HepG2 (cell line): ENCODE measurements around the gene DRAP1. TPM values are rescaled to one million over a fixed set of nuclear protein-coding genes. Genes with fewer than 3 reads are reported as not detected.

Experiments used
- BRF2 ChIP-seq: sonication (generic); formaldehyde crosslinking; IDR thresholded peaks from 2 replicates; pipeline ENCODE4 v1.8.1; 2022; ENCODE audit warnings: mild to moderate bottlenecking, missing genetic modification reagents
- HES4 ChIP-seq: sonication (generic); formaldehyde crosslinking; IDR thresholded peaks from 2 replicates; pipeline ENCODE4 v1.9.0; 2021; ENCODE audit warnings: mild to moderate bottlenecking, missing genetic modification reagents, borderline replicate concordance
- LRRFIP1 ChIP-seq: sonication (generic); formaldehyde crosslinking; conservative IDR thresholded peaks from 2 replicates; pipeline ENCODE4 v1.4.0; 2020; ENCODE audit warnings: missing genetic modification reagents
- NFAT5 ChIP-seq: sonication (generic); formaldehyde crosslinking; IDR thresholded peaks from 2 replicates; pipeline ENCODE4 v1.4.0; 2020; ENCODE audit warnings: missing genetic modification reagents
- PRMT3 ChIP-seq: sonication (generic); formaldehyde crosslinking; IDR thresholded peaks from 2 replicates; pipeline ENCODE4 v1.8.1; 2022; ENCODE audit warnings: low read depth, mild to moderate bottlenecking, moderate library complexity, missing genetic modification reagents, borderline replicate concordance
- SIN3B ChIP-seq: fragments of 150-350 bp; IDR thresholded peaks from 2 replicates; pipeline ENCODE4 v1.6.1; 2014; ENCODE audit warnings: low read length
- THAP7 ChIP-seq: sonication (generic); formaldehyde crosslinking; IDR thresholded peaks from 2 replicates; pipeline ENCODE4 v1.8.1; 2023; ENCODE audit warnings: mild to moderate bottlenecking, missing genetic modification reagents
- TSC22D2 ChIP-seq: sonication (generic); formaldehyde crosslinking; IDR thresholded peaks from 2 replicates; pipeline ENCODE4 v1.5.1; 2020; ENCODE audit warnings: missing genetic modification reagents, mild to moderate bottlenecking, borderline replicate concordance
- ZBTB4 ChIP-seq: sonication (generic); formaldehyde crosslinking; IDR thresholded peaks from 2 replicates; pipeline ENCODE4 v1.4.0; 2020; ENCODE audit warnings: missing genetic modification reagents, mild to moderate bottlenecking, borderline replicate concordance
- ZBTB42 ChIP-seq: sonication (generic); formaldehyde crosslinking; IDR thresholded peaks from 2 replicates; pipeline ENCODE4 v1.5.0; 2020; ENCODE audit warnings: mild to moderate bottlenecking, missing genetic modification reagents
- ZFY ChIP-seq: sonication (generic); formaldehyde crosslinking; IDR thresholded peaks from 2 replicates; pipeline ENCODE4 v1.4.0; 2020; ENCODE audit warnings: missing genetic modification reagents
- ZNF34 ChIP-seq: sonication (generic); formaldehyde crosslinking; IDR thresholded peaks from 2 replicates; pipeline ENCODE4 v1.4.0; 2020; ENCODE audit warnings: mild to moderate bottlenecking, missing genetic modification reagents, borderline replicate concordance
- ZNF784 ChIP-seq: sonication (generic); formaldehyde crosslinking; IDR thresholded peaks from 2 replicates; pipeline ENCODE4 v1.5.1; 2020; ENCODE audit warnings: missing genetic modification reagents, mild to moderate bottlenecking, borderline replicate concordance
- polyA plus RNA-seq, 8 experiments: library from polyadenylated mRNA; depleted of rRNA in 3 of 8; stranded (reverse) in 7 of 8; unstranded in 1 of 8; fragments of >200 nt; fragmentation: Illumina TruSeq in 4 of 8; extraction: Trizol in 4 of 8; gene quantifications; 2 replicates each; pipeline versions ENCODE4 v1.2.1 to v1.2.3, GENCODE V29; 2011 to 2016; ENCODE audit warnings: low read depth in 4 of 8, missing spikeins in 1 of 8, mixed read lengths in 1 of 8; ENCODE audit not compliant: insufficient read depth in 1 of 8
- total RNA-seq, 5 experiments: library from RNA; depleted of rRNA; stranded (reverse); fragments of >200 nt; fragmentation: Illumina TruSeq; extraction: Trizol; gene quantifications; 2 replicates each; pipeline ENCODE4 v1.2.3, GENCODE V29; 2016; ENCODE audit warnings: low read depth in 1 of 5

The DRAP1 gene
- total and polyA plus RNA-seq, 2 of the 13 experiments (the other 11 are each of a cell fraction or from before 2014, with no cell fraction given): 46.8 to 52.3 TPM

GRCh38 chr11:65911682-65912568, 7.3 kb upstream of the DRAP1 start (continued):
- no peak for TF ChIP-seq ZBTB4 (CRISPR knock-in tag)
- TF ChIP-seq NFAT5 (CRISPR knock-in tag): no peak
- TF ChIP-seq ZNF784 (CRISPR knock-in tag): no peak
- no peak for TF ChIP-seq LRRFIP1
- no peak for TF ChIP-seq ZBTB42
- no peak for TF ChIP-seq PRMT3 (CRISPR knock-in tag)
- no peak for TF ChIP-seq HES4 (CRISPR knock-in tag)
- no peak for TF ChIP-seq BRF2 (CRISPR knock-in tag)
- TF ChIP-seq SIN3B: no peak
- no peak for TF ChIP-seq TSC22D2 (CRISPR knock-in tag)
- no peak for TF ChIP-seq ZNF34
- peak; percentile 42; the same call in 1 of the 2 replicates for TF ChIP-seq ZFY (CRISPR knock-in tag)
- 0 out of 2 replicates have a peak, but pooled peaks have one; percentile 34 for TF ChIP-seq THAP7
